ENCODE data around the gene AFF1. TPM values are rescaled to one million over a fixed set of nuclear protein-coding genes. Genes with fewer than 3 reads are reported as not detected.
A peak's percentile ranks its signal among the peaks of the same experiment; 100 is the strongest.

Gene AFF1
- total and polyA plus RNA-seq, 4 donors, result 7.2 to 42.8 (median 21.5) TPM

DNA sequence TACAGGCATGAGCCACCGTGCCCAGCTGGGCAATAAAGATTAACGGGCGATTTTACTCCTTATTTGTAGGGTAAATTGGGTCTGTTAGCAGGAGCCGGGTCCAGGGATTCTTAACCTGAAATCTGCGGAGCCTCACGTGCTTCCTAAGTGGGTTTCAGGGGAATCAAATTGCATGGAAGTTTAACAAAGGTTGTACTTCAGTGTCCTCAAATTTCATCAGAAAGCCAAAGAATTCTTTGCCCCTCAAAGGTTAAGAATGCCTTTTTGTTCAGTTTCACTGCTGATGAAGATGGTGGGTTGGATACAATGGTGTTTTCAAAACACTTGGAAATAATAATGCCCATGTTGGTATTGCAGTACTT lies 67.9 kb downstream of the AFF1 start:
- 95% methylated on average over 6 of the region's 6 CpGs for WGBS
- H3K4me1 ChIP-seq (ENCODE audit: control insufficient read depth in 4 of 4, insufficient read depth in 4 of 4, low read length in 3 of 4), result peaks cover 7 to 27% (median 16%) of the 10 kb centered on the region in 4 donors
- DNase-seq (ENCODE audit: low spot score), result no peak

DNA sequence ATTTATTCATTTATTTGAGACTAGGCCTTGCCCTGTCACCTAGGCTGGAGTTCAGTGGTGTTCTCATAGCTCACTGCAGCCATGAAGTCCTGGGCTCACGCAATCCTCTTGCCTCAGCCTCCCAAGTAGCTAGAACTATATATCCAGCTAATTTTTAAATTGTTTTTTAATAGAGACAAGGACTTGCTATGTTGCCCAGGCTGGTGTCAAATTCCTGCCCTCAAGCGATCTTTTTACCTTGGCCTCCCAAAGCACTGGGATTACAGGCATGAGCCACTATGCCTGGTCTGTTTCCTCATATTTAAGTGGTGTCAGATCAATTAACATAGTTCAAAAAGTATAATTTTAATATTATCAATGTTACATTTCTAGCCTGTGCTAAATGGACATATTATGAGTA lies 68.5 kb downstream of the AFF1 start:
- 92% methylated on average over 2 of the region's 2 CpGs for WGBS
- no peak for DNase-seq (ENCODE audit: low spot score)
- Histone ChIP-seq H3K9me3 (ENCODE audit: control insufficient read depth in 4 of 4, low read length in 3 of 4) (no peaks in the 10 kb centered on the region), H3K4me3 (ENCODE audit: low read depth in 1 of 3, low read length in 3 of 3) (no peak overlapping the region), H3K27ac (ENCODE audit: low read depth in 1 of 2, low read length in 2 of 2) (no peak overlapping the region), H3K9ac (ENCODE audit: low read depth in 1 of 2, low read length in 2 of 2) (no peak overlapping the region), H3K36me3 (ENCODE audit: control insufficient read depth in 4 of 4, insufficient read depth in 3 of 4, low read depth in 1 of 4, low read length in 3 of 4) (no peaks in the 10 kb centered on the region), H3K27me3 (ENCODE audit: control insufficient read depth in 4 of 4, insufficient read depth in 4 of 4, low read length in 3 of 4) (no peaks in the 10 kb centered on the region), H3K4me1 (ENCODE audit: control insufficient read depth in 4 of 4, insufficient read depth in 4 of 4, low read length in 3 of 4) (peaks cover 7 to 32% (median 18%) of the 10 kb centered on the region in 4 donors)
- TF ChIP-seq HNF4A (conservative IDR thresholded peaks at IDR 0.05), result no peak
- TF ChIP-seq NR2F2 (IDR thresholded peaks at IDR 0.05), result no peak
- TF ChIP-seq YY1 (IDR thresholded peaks at IDR 0.05), result no peak
- no peak for TF ChIP-seq RAD21 (IDR thresholded peaks at IDR 0.05)
- TF ChIP-seq, protein P1, sequence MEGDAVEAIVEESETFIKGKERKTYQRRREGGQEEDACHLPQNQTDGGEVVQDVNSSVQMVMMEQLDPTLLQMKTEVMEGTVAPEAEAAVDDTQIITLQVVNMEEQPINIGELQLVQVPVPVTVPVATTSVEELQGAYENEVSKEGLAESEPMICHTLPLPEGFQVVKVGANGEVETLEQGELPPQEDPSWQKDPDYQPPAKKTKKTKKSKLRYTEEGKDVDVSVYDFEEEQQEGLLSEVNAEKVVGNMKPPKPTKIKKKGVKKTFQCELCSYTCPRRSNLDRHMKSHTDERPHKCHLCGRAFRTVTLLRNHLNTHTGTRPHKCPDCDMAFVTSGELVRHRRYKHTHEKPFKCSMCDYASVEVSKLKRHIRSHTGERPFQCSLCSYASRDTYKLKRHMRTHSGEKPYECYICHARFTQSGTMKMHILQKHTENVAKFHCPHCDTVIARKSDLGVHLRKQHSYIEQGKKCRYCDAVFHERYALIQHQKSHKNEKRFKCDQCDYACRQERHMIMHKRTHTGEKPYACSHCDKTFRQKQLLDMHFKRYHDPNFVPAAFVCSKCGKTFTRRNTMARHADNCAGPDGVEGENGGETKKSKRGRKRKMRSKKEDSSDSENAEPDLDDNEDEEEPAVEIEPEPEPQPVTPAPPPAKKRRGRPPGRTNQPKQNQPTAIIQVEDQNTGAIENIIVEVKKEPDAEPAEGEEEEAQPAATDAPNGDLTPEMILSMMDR (IDR thresholded peaks at IDR 0.05; ENCODE audit: low read depth, low read length, missing input control), result no peak
- no peak for TF ChIP-seq FOXA2 (IDR thresholded peaks at IDR 0.05)
- TF ChIP-seq, protein P2, sequence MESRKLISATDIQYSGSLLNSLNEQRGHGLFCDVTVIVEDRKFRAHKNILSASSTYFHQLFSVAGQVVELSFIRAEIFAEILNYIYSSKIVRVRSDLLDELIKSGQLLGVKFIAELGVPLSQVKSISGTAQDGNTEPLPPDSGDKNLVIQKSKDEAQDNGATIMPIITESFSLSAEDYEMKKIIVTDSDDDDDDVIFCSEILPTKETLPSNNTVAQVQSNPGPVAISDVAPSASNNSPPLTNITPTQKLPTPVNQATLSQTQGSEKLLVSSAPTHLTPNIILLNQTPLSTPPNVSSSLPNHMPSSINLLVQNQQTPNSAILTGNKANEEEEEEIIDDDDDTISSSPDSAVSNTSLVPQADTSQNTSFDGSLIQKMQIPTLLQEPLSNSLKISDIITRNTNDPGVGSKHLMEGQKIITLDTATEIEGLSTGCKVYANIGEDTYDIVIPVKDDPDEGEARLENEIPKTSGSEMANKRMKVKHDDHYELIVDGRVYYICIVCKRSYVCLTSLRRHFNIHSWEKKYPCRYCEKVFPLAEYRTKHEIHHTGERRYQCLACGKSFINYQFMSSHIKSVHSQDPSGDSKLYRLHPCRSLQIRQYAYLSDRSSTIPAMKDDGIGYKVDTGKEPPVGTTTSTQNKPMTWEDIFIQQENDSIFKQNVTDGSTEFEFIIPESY (IDR thresholded peaks at IDR 0.05), result no peak
- no peak for TF ChIP-seq TAF1 (conservative IDR thresholded peaks at IDR 0.05)
- no peak for TF ChIP-seq HNF4G (IDR thresholded peaks at IDR 0.05)
- no peak for TF ChIP-seq JUND (IDR thresholded peaks at IDR 0.05)

More for the DNA sequence above, 67.9 kb downstream of the AFF1 start:
- no peak overlapping the region for H3K27ac ChIP-seq (ENCODE audit: low read depth in 1 of 2, low read length in 2 of 2)
- no peaks in the 10 kb centered on the region for H3K27me3 ChIP-seq (ENCODE audit: control insufficient read depth in 4 of 4, insufficient read depth in 4 of 4, low read length in 3 of 4)
- H3K9me3 ChIP-seq (ENCODE audit: control insufficient read depth in 4 of 4, low read length in 3 of 4), result no peaks in the 10 kb centered on the region
- no peak overlapping the region for H3K4me3 ChIP-seq (ENCODE audit: low read depth in 1 of 3, low read length in 3 of 3)
- TF ChIP-seq SP1 (IDR thresholded peaks at IDR 0.05) (no peak), EGR1 (IDR thresholded peaks at IDR 0.05; ENCODE audit: low read depth in 2 of 2) (no peak), YY1 (IDR thresholded peaks at IDR 0.05) (no peak), NR2F2 (IDR thresholded peaks at IDR 0.05) (no peak), JUND (IDR thresholded peaks at IDR 0.05) (no peak), TAF1 (conservative IDR thresholded peaks at IDR 0.05) (no peak), RAD21 (IDR thresholded peaks at IDR 0.05) (no peak), FOXA2 (IDR thresholded peaks at IDR 0.05) (no peak)
- no peak overlapping the region for H3K9ac ChIP-seq (ENCODE audit: low read depth in 1 of 2, low read length in 2 of 2)
- no peaks in the 10 kb centered on the region for H3K36me3 ChIP-seq (ENCODE audit: control insufficient read depth in 4 of 4, insufficient read depth in 3 of 4, low read depth in 1 of 4, low read length in 3 of 4)

DNA sequence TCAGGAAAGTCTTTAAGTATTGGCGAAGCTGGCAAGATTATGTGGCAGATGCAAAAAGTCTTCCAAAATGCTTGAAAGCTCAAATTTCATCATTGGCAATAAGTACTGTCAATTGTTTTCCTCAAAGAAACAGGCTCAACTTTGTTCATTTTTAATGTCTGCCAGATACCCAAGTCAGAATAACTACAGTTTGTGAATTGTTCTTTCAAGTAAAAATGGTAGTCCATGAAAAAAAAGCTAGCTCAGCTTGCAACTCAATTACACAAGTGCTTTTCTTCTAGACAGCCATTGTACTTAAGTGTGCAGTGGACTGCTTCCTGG lies 70.5 kb downstream of the AFF1 start:
- TF ChIP-seq NR2F2 (IDR thresholded peaks at IDR 0.05), result no peak
- no peak for TF ChIP-seq TAF1 (conservative IDR thresholded peaks at IDR 0.05)
- TF ChIP-seq, protein P1 (IDR thresholded peaks at IDR 0.05; ENCODE audit: low read depth, low read length, missing input control), result no peak
- TF ChIP-seq SP1 (IDR thresholded peaks at IDR 0.05), result no peak
- TF ChIP-seq HNF4A (conservative IDR thresholded peaks at IDR 0.05), result no peak
- TF ChIP-seq RAD21 (IDR thresholded peaks at IDR 0.05), result no peak
- no peak for TF ChIP-seq YY1 (IDR thresholded peaks at IDR 0.05)
- TF ChIP-seq, protein P3, sequence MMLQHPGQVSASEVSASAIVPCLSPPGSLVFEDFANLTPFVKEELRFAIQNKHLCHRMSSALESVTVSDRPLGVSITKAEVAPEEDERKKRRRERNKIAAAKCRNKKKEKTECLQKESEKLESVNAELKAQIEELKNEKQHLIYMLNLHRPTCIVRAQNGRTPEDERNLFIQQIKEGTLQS (IDR thresholded peaks at IDR 0.05), result no peak
- no peak for TF ChIP-seq JUND (IDR thresholded peaks at IDR 0.05)
- no peak for TF ChIP-seq FOXA2 (IDR thresholded peaks at IDR 0.05)
- TF ChIP-seq EGR1 (IDR thresholded peaks at IDR 0.05; ENCODE audit: low read depth in 2 of 2), result no peak
- TF ChIP-seq, protein P4, sequence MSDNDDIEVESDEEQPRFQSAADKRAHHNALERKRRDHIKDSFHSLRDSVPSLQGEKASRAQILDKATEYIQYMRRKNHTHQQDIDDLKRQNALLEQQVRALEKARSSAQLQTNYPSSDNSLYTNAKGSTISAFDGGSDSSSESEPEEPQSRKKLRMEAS (IDR thresholded peaks at IDR 0.05), result no peak
- no peak for TF ChIP-seq GABPA (IDR thresholded peaks at IDR 0.05 in 1 of 2, conservative IDR thresholded peaks at IDR 0.05 in 1 of 2)
- Histone ChIP-seq H3K9ac (ENCODE audit: low read depth in 1 of 2, low read length in 2 of 2) (no peak overlapping the region), H3K36me3 (ENCODE audit: control insufficient read depth in 4 of 4, insufficient read depth in 3 of 4, low read depth in 1 of 4, low read length in 3 of 4) (no peaks in the 10 kb centered on the region), H3K27me3 (ENCODE audit: control insufficient read depth in 4 of 4, insufficient read depth in 4 of 4, low read length in 3 of 4) (no peaks in the 10 kb centered on the region), H3K27ac (ENCODE audit: low read depth in 1 of 2, low read length in 2 of 2) (peak overlapping the region; percentile 95 to 98), H3K9me3 (ENCODE audit: control insufficient read depth in 4 of 4, low read length in 3 of 4) (no peaks in the 10 kb centered on the region), H3K4me3 (ENCODE audit: low read depth in 1 of 3, low read length in 3 of 3) (no peak overlapping the region), H3K4me1 (ENCODE audit: control insufficient read depth in 4 of 4, insufficient read depth in 4 of 4, low read length in 3 of 4) (peaks cover 6 to 38% (median 25%) of the 10 kb centered on the region in 4 donors)
- DNase-seq (ENCODE audit: low spot score), result no peak
- WGBS, result 92% methylated on average over 1 of the region's 1 CpG

All from liver (tissue), 9 donors.